ENCODE data around the gene GABRD. TPM values are rescaled to one million over a fixed set of nuclear protein-coding genes. Genes with fewer than 3 reads are reported as not detected.

GABRD gene
- total RNA-seq, 3 donors from 2014 or later (not counting 1 experiment from before 2014, with no cell fraction given): 0.19 to 0.33 TPM; not detected in 1

DNA sequence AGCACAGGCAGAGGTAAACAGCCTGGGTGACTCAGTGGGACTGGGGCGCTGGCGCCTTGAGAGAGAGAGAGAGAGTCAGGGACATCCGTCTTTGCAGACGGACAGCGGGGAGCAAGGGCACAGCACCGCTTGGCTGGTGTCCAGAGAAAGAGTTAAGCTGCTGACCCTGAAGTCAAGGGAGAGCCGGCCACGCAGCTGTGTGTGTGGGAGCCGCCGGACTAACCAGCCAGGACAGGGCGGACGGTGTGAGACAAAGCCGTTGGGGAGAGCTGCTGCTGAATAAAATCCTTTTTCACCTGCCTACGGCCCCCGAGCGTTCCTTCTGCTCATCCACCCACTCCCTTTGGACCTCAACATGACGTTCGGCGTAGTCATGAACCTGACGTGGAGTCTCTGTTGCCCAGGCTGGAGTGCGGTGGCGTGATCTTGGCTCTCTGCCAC, 30.0 kb upstream of the GABRD start:
- Mint-ChIP-seq H3K9me3 (no peaks in the 10 kb centered on the region), H3K27ac (no peak overlapping the region), H3K4me3 (no peak overlapping the region), H3K27me3 (ENCODE audit: low read depth in 2 of 2) (no peaks in the 10 kb centered on the region), H3K4me1 (no peaks in the 10 kb centered on the region), H3K36me3 (no peaks in the 10 kb centered on the region)
- Histone ChIP-seq H3K4me3 (ENCODE audit: low read length) (no peak overlapping the region), H3K27ac (ENCODE audit: low read length) (no peak overlapping the region), H3K4me1 (ENCODE audit: control insufficient read depth, insufficient read depth, low read length) (no peaks in the 10 kb centered on the region), H3K36me3 (ENCODE audit: control insufficient read depth, insufficient read depth, low read length) (no peaks in the 10 kb centered on the region), H3K9me3 (ENCODE audit: control insufficient read depth, insufficient read depth, low read length) (no peaks in the 10 kb centered on the region), H3K27me3 (ENCODE audit: control insufficient read depth, insufficient read depth, low read length) (no peaks in the 10 kb centered on the region)
- TF ChIP-seq CTCF (IDR thresholded peaks at IDR 0.05): no peak
- no peak for ATAC-seq
- DNase-seq: no peak
- 92% methylated on average over 22 of the region's 22 CpGs for WGBS (ENCODE audit: insufficient coverage)
- intact Hi-C loops (cut with micrococcal nuclease): no loop called here

DNA sequence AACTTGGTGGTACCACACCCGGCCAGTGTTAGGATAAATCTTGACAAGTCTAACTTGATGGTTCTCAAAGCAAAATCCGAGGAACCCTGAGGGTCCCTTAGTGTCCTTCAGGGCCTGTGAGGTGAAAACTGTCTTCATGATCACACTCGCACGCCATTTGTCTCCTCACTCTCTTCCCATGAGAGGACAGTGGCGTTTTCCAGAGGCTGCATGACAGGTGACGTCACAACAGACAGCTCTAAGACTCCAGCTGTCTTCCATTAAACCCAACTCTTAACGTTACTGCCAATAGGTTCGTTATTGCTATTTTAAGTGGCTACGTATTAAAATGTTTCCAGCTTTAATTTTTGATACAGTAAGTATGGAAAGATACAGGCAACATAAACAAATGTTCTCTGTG, 29.4 kb upstream of the GABRD start:
- DNase-seq (no peak), ATAC-seq (no peak)
- no peaks in the 10 kb centered on the region for H3K36me3 Mint-ChIP-seq
- H3K9me3 ChIP-seq (ENCODE audit: control insufficient read depth, insufficient read depth, low read length): no peaks in the 10 kb centered on the region
- H3K4me1 Mint-ChIP-seq: no peaks in the 10 kb centered on the region
- no peaks in the 10 kb centered on the region for H3K27me3 ChIP-seq (ENCODE audit: control insufficient read depth, insufficient read depth, low read length)
- no peak overlapping the region for H3K27ac ChIP-seq (ENCODE audit: low read length)
- peaks cover 0 to 6% of the 10 kb centered on the region in 2 donors for H3K27me3 Mint-ChIP-seq (ENCODE audit: low read depth in 2 of 2)
- no peak overlapping the region for H3K27ac Mint-ChIP-seq
- no peak overlapping the region for H3K4me3 Mint-ChIP-seq
- no peak overlapping the region for H3K4me3 ChIP-seq (ENCODE audit: low read length)
- 80% methylated on average over 7 of the region's 9 CpGs for WGBS (ENCODE audit: insufficient coverage)
- TF ChIP-seq CTCF (IDR thresholded peaks at IDR 0.05): no peak
- H3K36me3 ChIP-seq (ENCODE audit: control insufficient read depth, insufficient read depth, low read length): no peaks in the 10 kb centered on the region
- intact Hi-C loops (cut with micrococcal nuclease): no loop called here
- H3K4me1 ChIP-seq (ENCODE audit: control insufficient read depth, insufficient read depth, low read length): no peaks in the 10 kb centered on the region
- H3K9me3 Mint-ChIP-seq: no peaks in the 10 kb centered on the region

GRCh38 chr1:1990222-1990621, 28.9 kb upstream of the GABRD start:
- DNase-seq: no peak

More at GRCh38 chr1:1990222-1990621, 28.9 kb upstream of the GABRD start:
- Histone ChIP-seq H3K9me3 (ENCODE audit: control insufficient read depth, insufficient read depth, low read length) (no peaks in the 10 kb centered on the region), H3K4me3 (ENCODE audit: low read length) (no peak overlapping the region), H3K36me3 (ENCODE audit: control insufficient read depth, insufficient read depth, low read length) (no peaks in the 10 kb centered on the region), H3K4me1 (ENCODE audit: control insufficient read depth, insufficient read depth, low read length) (no peaks in the 10 kb centered on the region), H3K27me3 (ENCODE audit: control insufficient read depth, insufficient read depth, low read length) (no peaks in the 10 kb centered on the region), H3K27ac (ENCODE audit: low read length) (no peak overlapping the region)
- no peaks in the 10 kb centered on the region for H3K4me1 Mint-ChIP-seq
- no peak overlapping the region for H3K27ac Mint-ChIP-seq
- H3K4me3 Mint-ChIP-seq: no peak overlapping the region
- WGBS (ENCODE audit: insufficient coverage): 18% methylated on average over 5 of the region's 10 CpGs
- no peak for ATAC-seq
- TF ChIP-seq CTCF (IDR thresholded peaks at IDR 0.05): no peak
- intact Hi-C loops (cut with micrococcal nuclease): no loop called here
- peaks cover 0 to 8% of the 10 kb centered on the region in 2 donors for H3K27me3 Mint-ChIP-seq (ENCODE audit: low read depth in 2 of 2)
- H3K9me3 Mint-ChIP-seq: no peaks in the 10 kb centered on the region
- H3K36me3 Mint-ChIP-seq: no peaks in the 10 kb centered on the region

Measured in natural killer cell (primary cell).